Measurements from ENCODE around the gene SPATC1L.

DNA sequence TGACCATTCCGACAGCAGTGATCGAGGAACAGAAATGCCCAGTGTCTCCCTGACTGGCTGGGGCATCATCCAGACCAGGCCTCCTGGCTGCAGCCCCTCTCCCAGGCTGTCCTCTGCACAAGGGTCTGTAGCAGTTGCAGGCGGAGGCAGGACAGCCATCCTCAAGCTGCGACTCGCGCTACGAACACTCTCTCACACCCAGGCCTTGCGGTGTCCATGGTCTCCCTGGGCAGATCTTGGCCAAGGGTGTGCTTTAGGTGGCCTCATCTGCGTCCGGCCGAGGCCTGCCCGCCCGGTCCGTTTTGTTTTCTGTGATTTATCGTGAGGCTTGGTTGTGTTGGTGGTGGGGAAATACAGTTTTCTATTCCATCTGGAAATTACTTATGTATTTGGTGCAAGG is 44.6 kb downstream of the SPATC1L start:
- TF ChIP-seq POLR2AphosphoS5 (IDR thresholded peaks at IDR 0.05; ENCODE audit: low read depth, low read length) = no peak
- no peak for TF ChIP-seq TAF1 (IDR thresholded peaks at IDR 0.05; ENCODE audit: borderline replicate concordance, insufficient read depth, low read length)
- TF ChIP-seq REST (IDR thresholded peaks at IDR 0.05; ENCODE audit: insufficient read depth in 1 of 2, low read depth in 2 of 2, low read length in 2 of 2) = no peak
